Caco-2 (cell line): Measurements from ENCODE around the gene CST4. TPM values are rescaled to one million over a fixed set of nuclear protein-coding genes. Genes with fewer than 3 reads are reported as not detected.

Experiments used
- BruUV-seq: library from RNA; stranded (reverse); fragments of 400-500 nt; replicated peaks from 2 replicates; lab custom pipeline; 2021; lab: Mats Ljungman, UMichigan
- CTCF ChIA-PET: fragments of 300-600 bp; sonication (Branson Sonifier 250); formaldehyde crosslinking; loops from one replicate; lab custom pipeline; 2022; ENCODE audit warnings: antibody characterized with exemption; lab: Charles Lee
- POLR2A ChIA-PET: fragments of 300-600 bp; sonication (Branson Sonifier 250); formaldehyde crosslinking; loops from one replicate; lab custom pipeline; 2022; ENCODE audit warnings: antibody characterized with exemption; lab: Charles Lee
- DNase-seq, 2 experiments: peaks; one replicate each; pipeline versions ENCODE4 v3.0.0 to v3.0.0-alpha.2; 2020 to 2022
- H3K27me3 ChIP-seq: replicated peaks from 2 replicates; pipeline ENCODE4 v1.6.0; 2011; ENCODE audit warnings: low read length; ENCODE audit not compliant: control insufficient read depth, insufficient read depth
- H3K36me3 ChIP-seq: 2 replicates; pipeline ENCODE4 v1.5.1; 2011; ENCODE audit warnings: low read length; ENCODE audit not compliant: control insufficient read depth, insufficient read depth
- H3K4me1 ChIP-seq: fragments of 250-450 bp; sonication (Bioruptor Pico); 2 replicates; pipeline ENCODE4 v1.5.1; 2020; ENCODE audit warnings: mild to moderate bottlenecking
- H3K4me3 ChIP-seq: 2 replicates; pipeline ENCODE4 v1.5.1; 2011; ENCODE audit warnings: low read depth, mild to moderate bottlenecking, control low read depth, low read length
- H3K9me3 ChIP-seq: fragments of 250-450 bp; sonication (Bioruptor Pico); 2 replicates; pipeline ENCODE4 v1.5.1; 2020; ENCODE audit warnings: mild to moderate bottlenecking, moderate library complexity
- H3K27ac Mint-ChIP-seq: one replicate; pipeline ENCODE4 v1.8.0; 2022; ENCODE audit warnings: mixed read lengths; ENCODE audit not compliant: unreplicated experiment
- H3K27me3 Mint-ChIP-seq: one replicate; pipeline ENCODE4 v1.8.0; 2022; ENCODE audit warnings: mixed read lengths; ENCODE audit not compliant: insufficient read depth, unreplicated experiment
- H3K36me3 Mint-ChIP-seq: one replicate; pipeline ENCODE4 v1.8.0; 2022; ENCODE audit warnings: mild to moderate bottlenecking, mixed read lengths; ENCODE audit not compliant: insufficient read depth, unreplicated experiment
- H3K4me1 Mint-ChIP-seq: one replicate; pipeline ENCODE4 v1.8.0; 2022; ENCODE audit warnings: low read depth, mixed read lengths; ENCODE audit not compliant: unreplicated experiment
- H3K4me3 Mint-ChIP-seq: one replicate; pipeline ENCODE4 v1.8.0; 2022; ENCODE audit warnings: mild to moderate bottlenecking, moderate library complexity, mixed read lengths; ENCODE audit not compliant: unreplicated experiment
- H3K9me3 Mint-ChIP-seq: one replicate; pipeline ENCODE4 v1.8.0; 2022; ENCODE audit warnings: mixed read lengths; ENCODE audit not compliant: unreplicated experiment
- intact Hi-C: fragments of 100-400 bp; cut with micrococcal nuclease; formaldehyde crosslinking; loops from one replicate; pipeline ENCODE4 v1.10.0; 2022; ENCODE audit not compliant: unreplicated experiment
- total RNA-seq: library from RNA; stranded (reverse); gene quantifications from 2 replicates; pipeline ENCODE4 v1.2.3, GENCODE V29; 2022
- TF ChIP-seq, protein P1 (sequence below), 2 experiments: fragments of 200-600 bp in 1 of 2; IDR thresholded peaks; 1 replicate in 1 of 2; 2 replicates in 1 of 2; pipeline versions ENCODE4 v1.5.1 to v1.8.0; 2011 to 2022; ENCODE audit warnings: antibody characterized with exemption in 1 of 2, control low read depth in 1 of 2, inconsistent platforms in 1 of 2, low read depth in 1 of 2, low read length in 1 of 2, mild to moderate bottlenecking in 1 of 2, moderate library complexity in 1 of 2; ENCODE audit not compliant: insufficient read depth in 1 of 2, severe bottlenecking in 1 of 2, unreplicated experiment in 1 of 2

The CST4 gene
- total RNA-seq, 1 experiment from 2014 or later, result 4.2 TPM

DNA sequence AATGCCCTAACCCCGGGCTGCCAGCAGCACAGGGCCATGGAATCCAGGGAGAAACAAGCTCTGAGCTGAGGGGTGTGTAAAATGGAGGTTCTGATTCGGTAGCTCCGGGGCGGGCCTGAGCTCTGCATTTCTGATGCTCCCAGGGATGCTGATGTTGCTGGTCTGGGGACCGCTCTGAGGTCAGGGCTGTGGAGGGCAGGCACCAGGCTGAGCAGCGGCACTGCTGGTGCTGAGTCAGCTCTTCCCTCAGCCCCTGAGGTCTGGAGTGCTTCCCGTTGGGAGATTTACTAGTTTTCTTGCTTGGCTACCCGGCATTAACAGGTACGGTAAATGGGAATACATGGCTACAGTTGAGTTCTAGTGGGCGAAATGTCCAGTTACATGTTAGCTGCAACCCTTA lies 32.5 kb downstream of the CST4 start:
- peaks cover 49% of the 10 kb centered on the region for H3K4me1 Mint-ChIP-seq
- H3K4me1 ChIP-seq, result peaks cover 56% of the 10 kb centered on the region

DNA sequence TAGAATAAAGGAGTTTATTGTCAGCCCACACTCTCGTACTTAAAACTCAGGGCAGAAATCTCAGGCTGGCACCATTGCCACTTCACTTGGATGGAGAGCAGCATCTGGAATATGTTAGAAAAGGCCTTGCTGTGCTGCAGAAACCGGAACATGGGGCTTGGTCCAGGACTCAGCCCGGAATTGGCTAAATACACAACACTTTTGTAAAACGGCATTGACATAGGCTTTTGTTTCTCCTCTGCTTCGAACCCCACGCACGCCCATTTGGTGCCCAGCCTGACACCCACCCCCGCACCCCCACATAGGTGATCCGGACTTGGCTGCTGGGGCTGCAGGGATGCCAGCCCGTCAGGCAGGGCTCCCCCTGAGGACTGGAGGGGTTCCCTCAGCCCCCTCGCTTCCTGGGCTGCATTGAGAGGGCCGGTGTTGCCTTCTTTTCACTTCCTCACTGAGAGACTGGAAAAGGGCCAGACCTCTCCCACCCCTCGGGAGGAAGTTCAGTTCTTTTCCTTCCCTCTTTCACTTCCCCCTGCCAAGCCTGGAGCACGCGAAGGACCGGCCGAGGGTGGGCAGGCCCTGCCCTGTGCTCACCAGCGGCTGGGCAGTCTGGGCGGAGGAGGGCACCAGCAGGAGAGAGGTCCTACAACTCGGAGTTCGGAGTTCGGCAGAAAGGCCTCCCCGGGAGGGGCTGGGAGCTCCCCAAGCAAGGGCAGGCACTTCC lies 33.2 kb downstream of the CST4 start:
- intact Hi-C loops, result no loop called here
- H3K27ac Mint-ChIP-seq, result no peak overlapping the region
- H3K36me3 ChIP-seq, result no peaks in the 10 kb centered on the region
- peaks cover 48% of the 10 kb centered on the region for H3K4me1 ChIP-seq
- H3K4me1 Mint-ChIP-seq, result peaks cover 43% of the 10 kb centered on the region
- no peak for DNase-seq
- CTCF ChIA-PET, result no interaction called here
- H3K9me3 ChIP-seq, result no peaks in the 10 kb centered on the region
- H3K36me3 Mint-ChIP-seq, result peaks cover 9% of the 10 kb centered on the region
- H3K4me3 Mint-ChIP-seq, result no peak overlapping the region
- no peaks in the 10 kb centered on the region for H3K27me3 ChIP-seq
- H3K9me3 Mint-ChIP-seq, result no peaks in the 10 kb centered on the region
- no TSS peak for BruUV-seq
- POLR2A ChIA-PET, result no interaction called here
- no peaks in the 10 kb centered on the region for H3K27me3 Mint-ChIP-seq
- H3K4me3 ChIP-seq, result no peak overlapping the region
- TF ChIP-seq, protein P1, sequence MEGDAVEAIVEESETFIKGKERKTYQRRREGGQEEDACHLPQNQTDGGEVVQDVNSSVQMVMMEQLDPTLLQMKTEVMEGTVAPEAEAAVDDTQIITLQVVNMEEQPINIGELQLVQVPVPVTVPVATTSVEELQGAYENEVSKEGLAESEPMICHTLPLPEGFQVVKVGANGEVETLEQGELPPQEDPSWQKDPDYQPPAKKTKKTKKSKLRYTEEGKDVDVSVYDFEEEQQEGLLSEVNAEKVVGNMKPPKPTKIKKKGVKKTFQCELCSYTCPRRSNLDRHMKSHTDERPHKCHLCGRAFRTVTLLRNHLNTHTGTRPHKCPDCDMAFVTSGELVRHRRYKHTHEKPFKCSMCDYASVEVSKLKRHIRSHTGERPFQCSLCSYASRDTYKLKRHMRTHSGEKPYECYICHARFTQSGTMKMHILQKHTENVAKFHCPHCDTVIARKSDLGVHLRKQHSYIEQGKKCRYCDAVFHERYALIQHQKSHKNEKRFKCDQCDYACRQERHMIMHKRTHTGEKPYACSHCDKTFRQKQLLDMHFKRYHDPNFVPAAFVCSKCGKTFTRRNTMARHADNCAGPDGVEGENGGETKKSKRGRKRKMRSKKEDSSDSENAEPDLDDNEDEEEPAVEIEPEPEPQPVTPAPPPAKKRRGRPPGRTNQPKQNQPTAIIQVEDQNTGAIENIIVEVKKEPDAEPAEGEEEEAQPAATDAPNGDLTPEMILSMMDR (IDR thresholded peaks at IDR 0.05; ENCODE audit: insufficient read depth in 1 of 2, low read depth in 1 of 2, low read length in 1 of 2, severe bottlenecking in 1 of 2, unreplicated experiment in 1 of 2), result no peak

More for the DNA sequence above, 32.5 kb downstream of the CST4 start:
- Mint-ChIP-seq H3K27me3 (no peaks in the 10 kb centered on the region), H3K27ac (no peak overlapping the region), H3K9me3 (no peaks in the 10 kb centered on the region), H3K4me3 (no peak overlapping the region), H3K36me3 (peaks cover 9% of the 10 kb centered on the region)
- H3K4me3 ChIP-seq, result no peak overlapping the region
- DNase-seq, result no peak
- POLR2A ChIA-PET, result interaction anchor here (0.6 kb wide), 1 partner anchor 30 kb away, joined by 3 read pairs; no protein-coding TSS in a partner anchor
- TF ChIP-seq, protein P1 (IDR thresholded peaks at IDR 0.05; ENCODE audit: insufficient read depth in 1 of 2, low read depth in 1 of 2, low read length in 1 of 2, severe bottlenecking in 1 of 2, unreplicated experiment in 1 of 2), result no peak
- BruUV-seq, result no TSS peak
- no peaks in the 10 kb centered on the region for H3K36me3 ChIP-seq
- H3K27me3 ChIP-seq, result no peaks in the 10 kb centered on the region
- CTCF ChIA-PET, result no interaction called here
- H3K9me3 ChIP-seq, result no peaks in the 10 kb centered on the region
- intact Hi-C loops, result no loop called here

DNA sequence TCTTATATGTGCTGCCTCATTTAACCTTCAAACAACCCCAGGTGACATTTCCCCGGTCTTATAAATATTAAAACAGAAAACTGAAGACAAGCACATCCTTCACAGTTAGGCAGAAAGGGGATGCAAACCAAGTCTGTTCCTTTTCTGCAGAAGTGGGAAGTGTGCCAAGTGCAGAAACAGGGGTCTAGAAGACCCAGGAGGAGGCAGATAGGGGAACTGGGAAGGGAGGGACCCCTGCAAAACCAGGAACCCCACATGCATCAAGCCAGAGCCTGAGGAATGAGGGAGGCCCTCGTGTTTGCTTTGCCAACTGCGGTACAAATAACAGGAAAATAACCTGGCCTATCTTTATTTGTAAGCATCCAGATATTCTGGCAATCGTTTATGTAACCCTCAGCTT lies 34.1 kb downstream of the CST4 start:
- H3K36me3 ChIP-seq, result no peaks in the 10 kb centered on the region
- DNase-seq, result no peak

More for the DNA sequence above, 34.1 kb downstream of the CST4 start:
- Histone ChIP-seq H3K9me3 (no peaks in the 10 kb centered on the region), H3K4me1 (peaks cover 39% of the 10 kb centered on the region), H3K27me3 (no peaks in the 10 kb centered on the region), H3K4me3 (no peak overlapping the region)
- intact Hi-C loops, result no loop called here
- TF ChIP-seq, protein P1 (IDR thresholded peaks at IDR 0.05; ENCODE audit: insufficient read depth in 1 of 2, low read depth in 1 of 2, low read length in 1 of 2, severe bottlenecking in 1 of 2, unreplicated experiment in 1 of 2), result no peak
- CTCF ChIA-PET, result no interaction called here
- no peaks in the 10 kb centered on the region for H3K9me3 Mint-ChIP-seq
- H3K27ac Mint-ChIP-seq, result no peak overlapping the region
- peaks cover 8% of the 10 kb centered on the region for H3K36me3 Mint-ChIP-seq
- BruUV-seq, result no TSS peak
- no peaks in the 10 kb centered on the region for H3K27me3 Mint-ChIP-seq
- peaks cover 34% of the 10 kb centered on the region for H3K4me1 Mint-ChIP-seq
- POLR2A ChIA-PET, result no interaction called here
- H3K4me3 Mint-ChIP-seq, result no peak overlapping the region
